MM.1S (cell line): Measurements from ENCODE around the gene PLA2G6.
"Not testable (repeated sequence)": the region's sequence is repeated elsewhere in the genome, so short reads cannot be mapped to it uniquely, and the experiment has no call there.

Source experiments
- EZH2 ChIP-seq: fragments of 300-600 bp; sonication (generic); optimal IDR thresholded peaks from 2 replicates; pipeline ENCODE3; 2017; ENCODE audit warnings: low read depth, mild to moderate bottlenecking, antibody characterized with exemption, low read length, mixed read lengths
- EZH2phosphoT487 ChIP-seq: fragments of 300-600 bp; sonication (generic); IDR thresholded peaks from 2 replicates; pipeline ENCODE4 v1.6.1; 2018; ENCODE audit warnings: antibody characterized with exemption, low read length
- TF ChIP-seq, protein P1 (sequence below): fragments of 300-600 bp; sonication (generic); IDR thresholded peaks from 2 replicates; pipeline ENCODE4 v1.5.1; 2016; ENCODE audit warnings: antibody characterized with exemption, low read length, mixed read lengths

DNA sequence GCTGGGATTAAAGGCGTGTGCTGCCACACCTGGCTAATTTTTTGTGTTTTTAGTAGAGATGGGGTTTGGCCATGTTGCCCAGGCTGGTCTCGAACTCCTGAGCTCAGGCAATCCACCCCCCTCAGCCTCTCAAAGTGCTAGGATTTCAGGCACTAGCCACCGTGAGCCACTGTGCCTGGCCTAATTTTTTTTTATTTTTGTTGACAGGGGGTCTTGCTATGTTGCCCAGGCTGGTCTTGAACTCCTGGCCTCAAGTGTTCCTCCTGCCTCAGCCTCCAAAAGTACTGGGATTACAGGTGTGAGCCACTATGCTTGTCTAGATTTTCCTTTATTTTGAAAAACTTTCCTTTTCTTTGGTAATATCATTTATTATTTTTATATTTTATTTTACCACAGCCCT is 35.5 kb downstream of the PLA2G6 start:
- TF ChIP-seq, protein P1, sequence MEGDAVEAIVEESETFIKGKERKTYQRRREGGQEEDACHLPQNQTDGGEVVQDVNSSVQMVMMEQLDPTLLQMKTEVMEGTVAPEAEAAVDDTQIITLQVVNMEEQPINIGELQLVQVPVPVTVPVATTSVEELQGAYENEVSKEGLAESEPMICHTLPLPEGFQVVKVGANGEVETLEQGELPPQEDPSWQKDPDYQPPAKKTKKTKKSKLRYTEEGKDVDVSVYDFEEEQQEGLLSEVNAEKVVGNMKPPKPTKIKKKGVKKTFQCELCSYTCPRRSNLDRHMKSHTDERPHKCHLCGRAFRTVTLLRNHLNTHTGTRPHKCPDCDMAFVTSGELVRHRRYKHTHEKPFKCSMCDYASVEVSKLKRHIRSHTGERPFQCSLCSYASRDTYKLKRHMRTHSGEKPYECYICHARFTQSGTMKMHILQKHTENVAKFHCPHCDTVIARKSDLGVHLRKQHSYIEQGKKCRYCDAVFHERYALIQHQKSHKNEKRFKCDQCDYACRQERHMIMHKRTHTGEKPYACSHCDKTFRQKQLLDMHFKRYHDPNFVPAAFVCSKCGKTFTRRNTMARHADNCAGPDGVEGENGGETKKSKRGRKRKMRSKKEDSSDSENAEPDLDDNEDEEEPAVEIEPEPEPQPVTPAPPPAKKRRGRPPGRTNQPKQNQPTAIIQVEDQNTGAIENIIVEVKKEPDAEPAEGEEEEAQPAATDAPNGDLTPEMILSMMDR, result not testable (repeated sequence)
- TF ChIP-seq EZH2phosphoT487, EZH2: not testable (repeated sequence)
